WI38 (cell line): ENCODE measurements around the gene B4GALT5.

ENCODE experiments used
- H3K4me3 ChIP-seq: 2 replicates; pipeline ENCODE4 v1.5.1; 2011; ENCODE audit warnings: low read depth, mild to moderate bottlenecking, control low read depth, low read length
- TF ChIP-seq, protein P1 (sequence below): IDR thresholded peaks from 2 replicates; pipeline ENCODE4 v1.5.1; 2012; ENCODE audit warnings: low read depth, mild to moderate bottlenecking, control low read depth, low read length

B4GALT5 gene

DNA sequence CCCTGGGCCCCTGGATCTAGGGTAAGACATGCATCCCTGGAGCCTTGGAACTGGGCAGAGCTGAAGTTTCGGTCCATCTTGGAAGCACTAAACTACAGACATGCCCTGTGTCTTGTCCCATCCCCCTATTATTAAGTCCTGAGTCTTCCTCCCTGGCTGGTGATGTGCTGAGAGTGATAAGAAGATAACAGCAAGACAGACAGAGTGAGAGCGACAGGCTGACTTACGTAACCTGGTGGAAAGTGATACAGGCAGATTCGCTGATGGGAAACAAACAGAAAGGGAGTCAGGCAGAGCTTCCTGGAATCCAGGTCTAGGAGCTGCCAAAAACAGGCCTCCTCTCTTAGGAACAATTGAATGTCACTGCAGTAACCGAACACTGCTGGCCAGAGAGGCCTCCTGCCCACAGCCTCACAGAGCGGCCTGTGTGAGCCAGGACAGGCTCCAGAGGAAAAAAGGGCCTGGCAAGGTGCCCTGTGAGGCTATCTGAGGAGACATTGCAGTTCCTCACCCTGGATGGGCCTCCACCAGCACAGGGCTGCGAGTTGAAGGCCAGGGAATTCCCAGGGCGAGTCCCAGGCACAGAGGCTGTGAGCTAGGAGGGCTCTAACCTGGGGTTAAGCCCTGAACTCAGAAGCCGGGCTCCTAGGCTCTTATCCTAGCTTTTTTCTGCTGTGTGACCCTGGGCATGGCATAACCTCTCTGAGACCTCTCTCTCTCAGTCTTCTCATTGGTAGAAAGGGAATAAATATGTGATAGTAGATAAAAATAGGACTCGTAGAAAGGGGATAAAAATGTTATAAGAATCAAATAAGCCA is 34.2 kb upstream of the B4GALT5 start:
- no peak overlapping the region for H3K4me3 ChIP-seq
- TF ChIP-seq, protein P1, sequence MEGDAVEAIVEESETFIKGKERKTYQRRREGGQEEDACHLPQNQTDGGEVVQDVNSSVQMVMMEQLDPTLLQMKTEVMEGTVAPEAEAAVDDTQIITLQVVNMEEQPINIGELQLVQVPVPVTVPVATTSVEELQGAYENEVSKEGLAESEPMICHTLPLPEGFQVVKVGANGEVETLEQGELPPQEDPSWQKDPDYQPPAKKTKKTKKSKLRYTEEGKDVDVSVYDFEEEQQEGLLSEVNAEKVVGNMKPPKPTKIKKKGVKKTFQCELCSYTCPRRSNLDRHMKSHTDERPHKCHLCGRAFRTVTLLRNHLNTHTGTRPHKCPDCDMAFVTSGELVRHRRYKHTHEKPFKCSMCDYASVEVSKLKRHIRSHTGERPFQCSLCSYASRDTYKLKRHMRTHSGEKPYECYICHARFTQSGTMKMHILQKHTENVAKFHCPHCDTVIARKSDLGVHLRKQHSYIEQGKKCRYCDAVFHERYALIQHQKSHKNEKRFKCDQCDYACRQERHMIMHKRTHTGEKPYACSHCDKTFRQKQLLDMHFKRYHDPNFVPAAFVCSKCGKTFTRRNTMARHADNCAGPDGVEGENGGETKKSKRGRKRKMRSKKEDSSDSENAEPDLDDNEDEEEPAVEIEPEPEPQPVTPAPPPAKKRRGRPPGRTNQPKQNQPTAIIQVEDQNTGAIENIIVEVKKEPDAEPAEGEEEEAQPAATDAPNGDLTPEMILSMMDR: no peak

DNA sequence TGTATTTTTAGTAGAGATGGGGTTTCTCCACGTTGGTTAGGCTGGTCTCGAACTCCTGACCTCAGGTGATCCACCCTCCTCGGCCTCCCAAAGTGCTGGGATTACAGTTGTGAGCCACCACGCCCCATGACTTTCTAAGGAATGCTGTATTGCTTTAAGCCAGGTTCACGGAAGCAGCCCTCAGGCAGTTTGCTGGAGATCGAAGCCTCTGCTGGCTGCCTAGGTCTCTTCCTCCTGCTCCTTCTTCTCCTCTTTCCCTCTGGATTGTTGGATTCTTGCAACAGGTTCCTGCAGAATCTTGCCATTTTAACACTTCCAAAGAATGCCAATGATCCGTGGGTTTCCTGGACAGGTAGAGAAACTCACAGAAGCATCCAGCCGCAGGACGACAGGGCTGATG is 29.3 kb upstream of the B4GALT5 start:
- TF ChIP-seq, protein P1: no peak
- H3K4me3 ChIP-seq: no peak overlapping the region

DNA sequence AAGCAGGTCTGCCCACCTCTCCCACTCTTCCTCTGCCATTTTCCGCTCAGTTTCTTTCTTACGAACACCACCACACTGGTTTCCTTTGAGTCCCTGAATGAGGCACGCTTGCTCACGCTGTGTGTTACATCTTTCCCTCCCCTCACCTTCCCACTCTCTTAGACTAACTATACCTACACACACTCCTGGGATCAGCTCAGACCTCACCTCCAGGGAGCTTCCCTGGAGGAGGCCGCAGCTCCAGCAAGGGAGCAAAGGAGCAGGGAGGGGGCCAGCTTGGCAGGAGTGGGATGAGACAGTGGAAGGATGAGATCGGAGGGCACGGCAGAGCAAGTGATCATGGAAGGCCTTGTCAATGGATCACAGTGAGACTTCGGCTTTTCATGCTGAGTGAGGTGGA is 28.3 kb upstream of the B4GALT5 start:
- TF ChIP-seq, protein P1: no peak

DNA sequence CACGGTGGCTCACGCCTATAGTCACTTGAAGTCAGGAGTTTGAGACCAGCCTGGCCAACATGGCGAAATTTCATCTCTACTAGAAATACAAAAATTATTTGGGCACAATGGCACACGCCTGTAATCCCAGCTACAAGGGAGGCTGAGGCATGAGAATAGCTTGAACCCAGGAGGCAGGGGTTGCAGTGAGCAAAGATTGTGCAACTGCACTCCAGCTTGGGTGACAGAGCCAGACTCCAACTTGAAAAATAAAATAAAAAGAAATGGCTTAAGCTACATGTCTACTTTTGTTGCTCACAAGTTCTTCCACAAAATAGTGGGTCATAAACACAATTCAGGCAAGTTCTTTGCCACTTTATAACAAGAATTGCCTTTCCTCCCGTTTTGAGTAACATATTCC is 27.1 kb upstream of the B4GALT5 start:
- no peak overlapping the region for H3K4me3 ChIP-seq
- TF ChIP-seq, protein P1: no peak

More for the DNA sequence above, 28.3 kb upstream of the B4GALT5 start:
- no peak overlapping the region for H3K4me3 ChIP-seq

DNA sequence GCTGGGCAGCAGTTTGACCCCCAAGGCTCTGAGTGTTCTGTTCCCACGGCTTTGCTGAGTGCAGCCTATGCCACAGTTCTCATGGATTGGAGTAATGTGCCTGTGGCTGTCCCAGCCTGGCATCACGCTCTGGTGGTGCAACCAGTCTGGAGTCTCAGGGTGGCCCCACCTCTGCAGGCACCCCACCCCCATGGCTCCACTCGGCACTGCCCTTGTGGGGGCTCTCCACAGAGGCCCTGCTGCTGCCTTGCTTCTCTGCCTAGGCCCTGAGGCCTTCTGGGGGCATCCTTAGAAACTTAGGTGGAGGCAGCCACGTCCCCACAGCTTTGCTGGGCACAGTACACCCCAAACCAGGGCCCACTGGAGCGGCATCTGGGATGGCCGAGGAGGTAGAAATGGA is 25.4 kb upstream of the B4GALT5 start:
- TF ChIP-seq, protein P1: no peak
- H3K4me3 ChIP-seq: no peak overlapping the region

DNA sequence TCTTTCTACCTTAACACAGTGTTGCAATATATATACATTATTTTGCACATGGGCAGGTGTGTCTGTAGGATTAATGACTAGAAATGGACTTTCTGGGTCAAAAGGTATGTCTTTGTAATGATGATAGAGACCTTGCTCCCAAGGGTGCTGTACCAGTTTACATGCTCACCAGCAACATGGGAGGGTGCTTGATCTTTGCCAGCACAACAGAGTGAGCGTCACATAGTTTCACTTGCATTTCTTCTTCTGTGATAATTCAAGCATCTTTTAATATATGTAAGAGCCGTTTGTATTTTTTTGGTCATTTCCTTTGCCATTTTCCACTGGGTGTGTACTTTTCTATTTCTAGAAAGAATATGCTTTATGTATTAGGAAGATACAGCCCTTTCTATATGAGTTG is 23.6 kb upstream of the B4GALT5 start:
- TF ChIP-seq, protein P1: no peak
- H3K4me3 ChIP-seq: no peak overlapping the region

DNA sequence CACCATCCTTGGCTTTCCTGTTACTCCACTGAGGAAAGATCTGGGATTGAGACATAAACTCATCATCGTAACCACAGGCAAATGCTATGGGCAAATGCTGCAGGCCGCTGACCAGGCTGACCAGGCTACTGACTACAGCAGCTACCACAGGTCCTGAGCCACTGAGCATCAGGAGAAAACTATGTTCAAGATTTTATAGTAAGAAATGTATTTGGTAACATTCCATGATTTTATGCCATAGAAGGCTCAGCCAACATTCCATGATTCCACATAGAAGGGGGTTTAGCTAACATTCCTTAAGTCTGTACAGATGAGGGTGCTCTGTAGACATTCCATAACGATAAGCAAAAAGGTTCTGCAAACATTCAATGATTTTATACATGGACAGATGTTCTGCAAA is 16.1 kb upstream of the B4GALT5 start:
- TF ChIP-seq, protein P1: no peak
- no peak overlapping the region for H3K4me3 ChIP-seq
